ENCODE measurements around the gene KSR1.

DNA sequence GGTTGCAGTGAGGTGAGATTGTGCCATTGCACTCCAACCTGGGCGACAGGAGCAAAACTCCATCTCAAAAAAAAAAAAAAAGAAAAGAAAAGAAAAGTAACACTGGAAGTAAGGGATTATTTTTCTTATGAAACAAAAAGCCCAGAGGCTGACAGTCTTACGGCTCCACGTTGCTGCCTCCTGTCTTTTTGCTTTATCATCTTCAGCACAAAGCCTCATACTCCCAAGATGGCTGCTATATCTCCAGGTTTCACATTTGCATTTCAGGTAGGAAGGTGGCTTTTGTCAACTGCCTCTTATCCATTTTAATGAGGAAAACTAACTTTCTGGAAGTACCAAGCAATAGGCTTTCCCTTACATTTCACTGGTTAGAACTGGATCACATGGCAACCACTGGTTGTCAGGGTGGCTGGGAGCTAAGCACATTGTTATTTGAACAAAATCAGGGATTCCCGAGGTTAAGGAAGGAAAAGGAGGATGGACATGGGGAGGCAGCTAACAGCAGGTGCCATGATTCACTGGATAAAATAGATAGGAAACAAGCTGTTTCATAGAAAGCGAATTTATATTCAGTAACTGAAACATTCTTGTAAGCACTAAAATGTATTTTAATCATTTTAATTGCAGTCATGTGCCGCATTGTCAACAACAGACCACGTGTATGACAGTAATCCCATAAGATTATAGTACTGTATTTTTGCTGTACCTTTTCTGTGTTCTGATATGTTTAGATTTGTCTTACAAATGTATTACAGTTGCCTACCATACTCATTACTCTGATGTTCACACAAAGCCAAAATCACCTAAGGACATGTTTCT, 58.6 kb downstream of the KSR1 start:
- TF ChIP-seq, protein P1, sequence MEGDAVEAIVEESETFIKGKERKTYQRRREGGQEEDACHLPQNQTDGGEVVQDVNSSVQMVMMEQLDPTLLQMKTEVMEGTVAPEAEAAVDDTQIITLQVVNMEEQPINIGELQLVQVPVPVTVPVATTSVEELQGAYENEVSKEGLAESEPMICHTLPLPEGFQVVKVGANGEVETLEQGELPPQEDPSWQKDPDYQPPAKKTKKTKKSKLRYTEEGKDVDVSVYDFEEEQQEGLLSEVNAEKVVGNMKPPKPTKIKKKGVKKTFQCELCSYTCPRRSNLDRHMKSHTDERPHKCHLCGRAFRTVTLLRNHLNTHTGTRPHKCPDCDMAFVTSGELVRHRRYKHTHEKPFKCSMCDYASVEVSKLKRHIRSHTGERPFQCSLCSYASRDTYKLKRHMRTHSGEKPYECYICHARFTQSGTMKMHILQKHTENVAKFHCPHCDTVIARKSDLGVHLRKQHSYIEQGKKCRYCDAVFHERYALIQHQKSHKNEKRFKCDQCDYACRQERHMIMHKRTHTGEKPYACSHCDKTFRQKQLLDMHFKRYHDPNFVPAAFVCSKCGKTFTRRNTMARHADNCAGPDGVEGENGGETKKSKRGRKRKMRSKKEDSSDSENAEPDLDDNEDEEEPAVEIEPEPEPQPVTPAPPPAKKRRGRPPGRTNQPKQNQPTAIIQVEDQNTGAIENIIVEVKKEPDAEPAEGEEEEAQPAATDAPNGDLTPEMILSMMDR (IDR thresholded peaks at IDR 0.05) = no peak
- no peak for TF ChIP-seq POLR2A (IDR thresholded peaks at IDR 0.05)
